MV-4-11 (cell line): ENCODE measurements around the gene RBM48.
A peak's percentile ranks its signal among the peaks of the same experiment; 100 is the strongest.
"Not testable (repeated sequence)": the region's sequence is repeated elsewhere in the genome, so short reads cannot be mapped to it uniquely, and the experiment has no call there.

ENCODE experiments used
- DNase-seq: peaks from one replicate; lab custom pipeline; 2025; lab: John Stamatoyannopoulos, UW

Gene RBM48

DNA sequence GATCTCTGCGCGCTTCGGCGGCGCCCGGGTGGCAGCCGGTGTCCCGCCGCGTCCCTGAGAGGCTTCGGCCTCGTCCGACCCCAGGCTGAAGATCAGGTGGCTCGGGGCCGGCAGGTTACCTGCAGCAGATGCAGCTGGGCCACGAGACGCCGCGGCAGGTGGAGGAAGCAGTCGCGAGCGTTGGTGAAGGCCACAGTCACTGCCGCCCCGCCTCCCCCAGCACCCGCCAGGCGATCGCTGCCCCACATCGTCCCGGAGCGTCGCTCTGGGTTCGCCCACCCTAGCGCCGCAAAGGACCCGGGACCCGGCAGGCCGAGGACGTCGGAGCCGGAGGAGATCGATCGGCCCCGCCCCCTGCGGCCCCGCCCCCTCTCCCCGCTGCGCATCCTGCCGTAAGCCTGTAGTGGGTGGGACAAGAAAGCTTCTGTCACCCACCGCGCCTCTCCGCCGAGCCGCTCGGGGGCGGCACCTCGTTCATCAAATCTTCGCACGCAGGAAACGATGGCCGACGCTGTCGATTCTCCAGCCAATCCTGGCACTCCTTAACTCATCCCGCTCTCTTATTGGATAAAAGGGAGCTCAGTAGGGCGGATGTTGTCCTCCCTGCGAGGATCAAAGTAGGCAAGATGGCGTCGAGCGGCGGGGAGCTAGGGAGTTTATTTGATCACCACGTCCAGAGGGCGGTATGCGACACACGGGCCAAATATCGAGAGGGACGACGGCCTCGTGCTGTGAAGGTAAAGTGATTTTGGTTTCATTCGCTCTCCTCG is at the start of gene RBM48, which contains the start of gene PEX1:
RBM48 (plus strand) TSS at position 608 of the 770 bp plus-strand sequence; CDS start at position 627, 19 bp downstream.
PEX1 (minus strand) TSS at position 333 of the 770 bp plus-strand sequence; CDS start at position 248, 85 bp downstream.
- peak; percentile 99 for DNase-seq

- DNase-seq = not testable (repeated sequence)
Measured at GRCh38 chr7:92479146-92479545, 49.4 kb upstream of the RBM48 start.

DNA sequence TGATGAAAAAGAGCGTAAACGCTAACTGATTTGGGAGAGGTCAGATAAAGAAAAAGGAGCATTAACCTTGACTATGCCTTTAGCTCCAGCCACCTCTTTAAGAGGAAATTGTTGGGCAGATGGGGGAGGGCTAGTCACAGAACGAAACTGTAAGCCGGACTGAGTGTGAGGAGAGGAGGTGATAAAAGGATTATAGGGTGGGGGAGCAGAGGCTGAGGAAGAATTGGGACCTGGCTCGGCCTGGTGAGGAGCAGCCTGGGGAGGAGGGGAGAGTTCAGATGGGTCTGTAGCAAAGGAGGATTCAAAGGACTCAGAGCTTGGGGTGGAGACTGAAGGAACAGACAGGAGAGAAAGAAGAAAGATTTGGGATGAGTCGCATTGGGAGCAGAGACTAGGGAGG is 45.0 kb upstream of the RBM48 start:
- DNase-seq = not testable (repeated sequence)

GRCh38 chr7:92484226-92484625 is 44.4 kb upstream of the RBM48 start:
- DNase-seq = not testable (repeated sequence)

DNA sequence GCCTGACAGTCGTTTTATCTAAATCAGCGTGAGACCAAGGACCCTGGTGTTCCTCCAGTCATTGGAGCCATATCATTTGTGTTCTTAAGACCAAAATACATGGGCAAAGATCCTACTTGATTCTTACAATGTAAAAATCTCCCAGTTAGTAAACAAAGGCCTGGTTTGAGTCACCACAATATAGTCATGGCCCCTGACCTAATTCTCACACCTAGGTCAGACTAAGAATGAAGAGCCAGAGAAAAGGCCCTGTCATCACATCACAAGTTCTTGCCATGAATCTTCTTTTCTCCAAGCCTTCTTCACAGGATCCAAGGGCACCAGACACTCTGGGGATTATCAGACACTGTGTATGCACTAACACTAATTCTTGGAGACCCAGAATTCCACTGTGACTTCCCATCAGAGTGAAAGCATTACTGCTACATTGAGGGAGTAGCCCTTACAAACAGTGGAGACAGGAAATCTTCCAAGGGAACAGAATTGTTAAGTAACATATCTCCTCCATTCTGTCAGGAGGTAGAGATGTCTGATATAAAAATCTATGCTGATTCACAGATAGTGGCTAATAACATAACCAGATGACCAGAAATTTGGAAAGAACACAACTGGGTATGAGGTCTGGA is 43.2 kb upstream of the RBM48 start:
- no peak for DNase-seq

DNA sequence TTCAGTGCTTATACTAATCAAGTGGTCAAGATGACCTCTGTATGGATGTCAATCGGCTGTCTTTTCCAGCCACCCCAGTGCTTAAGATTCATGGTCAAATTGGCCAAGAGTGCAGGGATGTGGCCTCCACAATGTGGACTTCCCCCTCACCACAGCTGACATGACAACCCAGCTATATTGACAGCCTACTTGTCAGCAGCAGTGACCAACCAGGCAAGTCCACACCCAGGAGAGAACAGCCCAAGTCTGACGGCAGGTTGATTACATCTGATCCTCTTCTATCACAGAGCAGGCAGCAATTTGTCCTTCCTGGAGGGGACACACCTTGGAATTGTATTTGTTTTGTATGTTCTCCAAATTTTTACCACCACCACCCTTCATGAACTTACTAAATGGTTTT is 42.6 kb upstream of the RBM48 start:
- no peak for DNase-seq

DNA sequence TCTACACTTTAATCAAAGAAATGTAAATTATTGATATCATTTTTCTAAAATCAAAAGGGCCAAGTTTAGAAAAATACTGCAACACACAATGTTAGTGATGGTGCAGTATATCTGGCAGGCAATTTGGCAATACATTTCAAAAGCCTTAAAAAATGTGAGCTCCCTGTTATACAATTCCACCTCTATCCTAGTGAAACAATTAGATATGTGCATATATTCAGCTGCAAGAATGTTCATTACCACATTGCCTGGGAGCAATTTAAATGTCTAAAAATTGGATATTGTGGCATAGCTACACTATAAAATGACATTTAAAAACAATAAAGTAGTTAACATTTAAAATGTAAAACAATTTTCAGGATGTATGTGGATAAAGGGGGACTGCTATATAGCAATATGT is 40.8 kb upstream of the RBM48 start:
- no peak for DNase-seq

GRCh38 chr7:92489634-92490033 is 39.0 kb upstream of the RBM48 start:
- DNase-seq = no peak

DNA sequence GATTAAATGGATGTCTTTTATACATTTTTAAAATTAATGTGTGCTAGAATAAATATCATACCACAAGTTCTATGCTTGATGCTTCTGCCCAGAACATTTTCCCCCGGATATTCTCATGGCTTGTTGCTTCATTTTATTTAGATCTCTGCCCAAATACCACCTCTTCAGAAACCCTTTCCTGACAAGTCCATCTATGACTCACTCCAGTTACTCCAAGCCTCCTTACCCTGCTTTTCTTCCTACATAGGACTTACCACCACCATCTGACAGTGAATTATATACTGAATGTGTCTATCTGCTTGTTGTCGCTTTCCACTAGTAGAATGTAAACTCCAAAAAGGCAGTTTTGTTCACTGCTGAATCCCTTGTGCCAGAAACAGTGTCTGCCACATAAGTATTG is 31.7 kb upstream of the RBM48 start:
- DNase-seq = no peak

- DNase-seq = no peak
Measured at GRCh38 chr7:92498557-92498956, 30.0 kb upstream of the RBM48 start.

DNA sequence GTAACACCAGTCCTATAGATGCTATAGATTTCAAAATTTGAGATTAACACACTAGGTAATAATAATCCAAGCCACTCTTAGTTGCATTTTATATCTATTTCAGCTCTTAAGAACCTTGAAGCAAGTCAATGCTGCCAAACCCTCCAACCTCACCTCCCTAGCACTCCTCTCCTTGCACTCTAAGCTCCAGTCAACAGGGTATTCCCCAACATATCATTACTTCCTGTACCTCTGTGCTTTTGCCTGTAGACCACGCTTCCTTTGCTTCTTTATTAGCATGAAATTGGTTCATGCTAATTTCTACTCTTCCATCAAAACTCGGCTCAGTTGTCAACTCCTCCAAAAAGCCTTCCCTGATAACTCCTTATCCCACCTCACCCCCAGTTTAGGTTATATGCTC is 24.8 kb upstream of the RBM48 start:
- DNase-seq = no peak

DNA sequence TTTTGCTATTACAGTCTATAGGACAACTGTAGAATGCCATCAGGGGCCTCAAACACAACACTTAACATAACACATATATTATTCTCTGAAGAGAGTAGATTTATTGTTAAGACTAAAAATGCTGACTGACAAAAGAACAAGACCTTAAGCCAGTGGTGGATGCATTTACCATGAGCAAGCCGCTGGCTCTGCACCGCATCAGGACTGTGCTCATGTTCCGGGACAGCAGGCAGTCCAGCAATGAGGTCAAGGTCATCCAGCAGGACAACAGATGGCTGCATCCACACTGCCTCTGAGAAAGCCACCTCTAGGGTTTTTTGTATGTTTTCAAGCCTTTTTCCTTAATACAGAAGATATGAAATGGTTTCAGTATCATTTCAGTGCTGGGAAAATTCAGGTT is 24.0 kb upstream of the RBM48 start:
- no peak for DNase-seq

GRCh38 chr7:92506363-92506762 is 22.2 kb upstream of the RBM48 start:
- no peak for DNase-seq

DNA sequence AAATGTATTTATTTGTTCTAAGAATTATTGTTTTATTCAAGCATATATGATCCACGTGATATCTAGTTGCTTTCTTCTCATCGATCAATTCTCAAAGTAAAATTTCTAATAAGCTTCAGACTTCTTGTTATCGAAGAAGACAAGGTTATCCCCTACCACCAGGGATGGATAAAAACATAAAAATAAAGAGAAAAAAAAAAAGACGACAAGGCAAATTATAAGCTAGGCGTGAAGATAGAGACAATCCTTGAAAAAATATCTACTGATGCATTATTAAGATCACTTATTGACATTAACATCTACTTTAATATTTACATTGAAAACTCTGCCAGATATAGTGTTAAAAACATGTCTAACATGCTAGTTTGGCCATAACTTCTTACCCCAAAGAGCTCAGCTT is 19.6 kb upstream of the RBM48 start:
- no peak for DNase-seq

GRCh38 chr7:92513167-92513902 is 15.3 kb upstream of the RBM48 start:
- DNase-seq = no peak

- DNase-seq = no peak
Measured at GRCh38 chr7:92517631-92518030, 11.0 kb upstream of the RBM48 start.

DNA sequence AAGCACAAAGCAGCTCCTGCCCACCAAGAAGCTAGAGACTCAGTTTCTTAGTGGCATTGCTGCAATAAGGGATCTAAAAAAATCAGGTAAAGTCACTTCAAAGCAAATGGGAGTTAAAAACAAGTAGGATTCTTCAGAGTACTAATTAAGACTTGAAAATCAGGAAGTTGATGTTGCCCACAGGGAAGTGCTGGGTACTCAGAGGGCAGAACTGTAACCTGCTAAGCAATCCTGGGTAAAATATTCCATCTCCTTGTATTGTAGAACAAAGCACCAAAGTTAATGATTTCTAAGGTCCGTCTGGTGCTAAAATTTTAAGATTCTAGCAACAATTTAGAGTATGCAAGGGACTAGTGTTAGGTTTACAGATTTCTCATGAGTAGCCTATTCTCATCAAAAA is 8.6 kb upstream of the RBM48 start:
- DNase-seq = peak; percentile 14

GRCh38 chr7:92523110-92523509 is 5.5 kb upstream of the RBM48 start:
- DNase-seq = no peak

DNA sequence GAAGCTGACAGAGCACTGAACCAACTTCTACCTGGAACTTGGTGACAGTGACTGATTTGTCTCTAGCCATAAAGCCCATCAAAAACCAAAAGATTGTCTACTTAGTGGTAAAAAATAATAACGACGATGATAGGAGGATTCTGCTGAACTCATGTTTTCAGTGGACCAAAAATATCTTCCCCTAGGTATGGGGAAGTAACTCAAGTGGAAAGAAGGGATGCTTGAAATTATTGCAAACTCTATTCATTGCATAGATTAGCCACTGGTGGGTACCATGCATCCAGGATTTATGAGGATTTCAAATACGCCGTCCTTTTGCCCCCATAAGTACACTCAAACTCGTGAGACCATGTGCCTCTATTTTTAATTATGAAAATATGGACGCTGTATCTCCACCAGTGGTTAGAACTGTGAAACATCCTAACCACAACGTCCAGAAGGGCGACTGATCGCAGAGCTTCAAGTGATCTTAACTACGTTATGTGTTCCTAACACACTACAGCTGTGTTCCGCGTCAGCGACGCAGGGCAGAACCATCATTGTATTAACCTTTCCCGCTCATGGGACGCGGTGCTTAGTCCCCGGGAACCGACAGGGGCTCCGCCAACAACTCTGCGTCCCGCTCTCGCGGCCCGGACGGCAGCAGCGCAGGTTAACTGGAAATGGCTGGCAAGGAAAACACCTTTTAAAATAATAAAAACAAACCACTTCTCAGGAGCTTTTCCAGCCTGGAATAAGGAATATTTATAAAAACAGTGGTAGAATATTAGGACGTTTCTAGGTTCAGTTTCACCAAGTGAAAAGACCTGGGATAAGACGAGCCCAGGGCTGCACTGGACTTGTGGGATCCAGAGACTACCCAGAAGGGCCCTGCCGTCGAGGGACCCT is 1.1 kb upstream of the RBM48 start:
- DNase-seq = peak; percentile 39

- no peak for DNase-seq
Measured at GRCh38 chr7:92528958-92529264, 316 bp downstream of the RBM48 start.

DNA sequence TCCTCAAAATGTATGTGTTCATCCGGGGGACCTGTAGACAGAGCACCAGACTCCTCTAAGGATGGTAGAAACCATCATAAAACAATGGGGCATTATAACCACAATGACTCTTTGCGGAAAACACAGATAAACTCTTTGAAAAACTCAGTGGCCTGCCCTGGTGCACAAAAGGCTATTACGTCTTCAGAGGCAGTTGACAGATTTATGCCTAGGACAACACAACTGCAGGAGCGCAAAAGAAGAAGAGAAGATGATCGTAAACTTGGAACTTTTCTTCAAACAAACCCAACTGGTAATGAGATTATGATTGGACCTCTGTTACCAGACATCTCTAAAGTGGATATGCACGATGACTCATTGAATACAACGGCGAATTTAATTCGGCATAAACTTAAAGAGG is 6.0 kb downstream of the RBM48 start:
- DNase-seq = no peak

DNA sequence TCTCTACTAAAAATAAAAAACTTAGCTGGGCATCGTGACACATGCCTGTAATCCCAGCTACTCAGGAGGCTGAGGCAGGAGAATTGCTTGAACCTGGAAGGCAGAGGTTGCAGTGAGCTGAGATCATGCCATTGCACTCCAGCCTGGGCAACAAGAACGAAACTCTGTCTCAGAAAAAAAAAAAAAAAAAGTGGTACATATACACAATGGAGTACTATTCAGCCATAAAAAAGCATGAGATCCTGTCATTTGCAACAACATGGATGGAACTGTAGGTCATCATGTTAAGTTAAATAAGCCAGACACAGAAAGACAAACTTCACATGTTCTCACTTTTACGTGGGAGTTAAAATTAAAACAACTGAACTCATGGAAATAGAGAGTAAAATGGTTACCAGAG is 14.9 kb downstream of the RBM48 start:
- DNase-seq = not testable (repeated sequence)
